Activated CD8-positive, alpha-beta T cell treated with anti-CD3 and anti-CD28 coated beads for 36 hours (primary cell): ENCODE measurements around the gene CDCA8. TPM values are rescaled to one million over a fixed set of nuclear protein-coding genes. Genes with fewer than 3 reads are reported as not detected.

ENCODE experiments used
- ATAC-seq: fragments of 200-7000 bp; cut with Tn5 transposase; one replicate; pipeline ENCODE4 v1.10.0; 2021; ENCODE audit warnings: mild to moderate bottlenecking, moderate library complexity
- CTCF ChIA-PET: fragments of 350-600 bp; sonication (Branson Sonifier 250); formaldehyde crosslinking; loops from one replicate; lab custom pipeline; 2021; ENCODE audit warnings: antibody characterized with exemption; lab: Charles Lee
- POLR2A ChIA-PET: fragments of 350-600 bp; sonication (Branson Sonifier 250); formaldehyde crosslinking; loops from one replicate; lab custom pipeline; 2021; ENCODE audit warnings: antibody characterized with exemption; lab: Charles Lee
- DNase-seq: peaks from one replicate; pipeline ENCODE4 v3.0.0-alpha.2; 2020
- H3K27ac Mint-ChIP-seq: one replicate; pipeline ENCODE4 v1.8.0; 2021; ENCODE audit warnings: mild to moderate bottlenecking, mixed read lengths
- H3K27me3 Mint-ChIP-seq: one replicate; pipeline ENCODE4 v1.8.0; 2021; ENCODE audit warnings: mixed read lengths
- H3K36me3 Mint-ChIP-seq: one replicate; pipeline ENCODE4 v1.8.0; 2021; ENCODE audit warnings: low read depth, mixed read lengths
- H3K4me1 Mint-ChIP-seq: one replicate; pipeline ENCODE4 v1.8.0; 2021; ENCODE audit warnings: low read depth, mixed read lengths
- H3K4me3 Mint-ChIP-seq: one replicate; pipeline ENCODE4 v1.8.0; 2021; ENCODE audit warnings: mild to moderate bottlenecking, moderate library complexity, mixed read lengths
- H3K9me3 Mint-ChIP-seq: one replicate; pipeline ENCODE4 v1.8.0; 2021; ENCODE audit warnings: mixed read lengths
- intact Hi-C: fragments of 100-400 bp; cut with micrococcal nuclease; formaldehyde crosslinking; loops from one replicate; pipeline ENCODE4 v1.10.0; 2022
- total RNA-seq, 2 experiments: library from RNA; stranded (reverse); gene quantifications; one replicate each; pipeline ENCODE4 v1.2.3, GENCODE V29; 2021
- TF ChIP-seq, protein P1 (sequence below): fragments of 200-600 bp; IDR thresholded peaks from one replicate; pipeline ENCODE4 v1.8.0; 2022; ENCODE audit warnings: antibody characterized with exemption, mild to moderate bottlenecking

CDCA8 gene
- total RNA-seq, 2 experiments from 2014 or later = 53.7 to 56.0 TPM

DNA sequence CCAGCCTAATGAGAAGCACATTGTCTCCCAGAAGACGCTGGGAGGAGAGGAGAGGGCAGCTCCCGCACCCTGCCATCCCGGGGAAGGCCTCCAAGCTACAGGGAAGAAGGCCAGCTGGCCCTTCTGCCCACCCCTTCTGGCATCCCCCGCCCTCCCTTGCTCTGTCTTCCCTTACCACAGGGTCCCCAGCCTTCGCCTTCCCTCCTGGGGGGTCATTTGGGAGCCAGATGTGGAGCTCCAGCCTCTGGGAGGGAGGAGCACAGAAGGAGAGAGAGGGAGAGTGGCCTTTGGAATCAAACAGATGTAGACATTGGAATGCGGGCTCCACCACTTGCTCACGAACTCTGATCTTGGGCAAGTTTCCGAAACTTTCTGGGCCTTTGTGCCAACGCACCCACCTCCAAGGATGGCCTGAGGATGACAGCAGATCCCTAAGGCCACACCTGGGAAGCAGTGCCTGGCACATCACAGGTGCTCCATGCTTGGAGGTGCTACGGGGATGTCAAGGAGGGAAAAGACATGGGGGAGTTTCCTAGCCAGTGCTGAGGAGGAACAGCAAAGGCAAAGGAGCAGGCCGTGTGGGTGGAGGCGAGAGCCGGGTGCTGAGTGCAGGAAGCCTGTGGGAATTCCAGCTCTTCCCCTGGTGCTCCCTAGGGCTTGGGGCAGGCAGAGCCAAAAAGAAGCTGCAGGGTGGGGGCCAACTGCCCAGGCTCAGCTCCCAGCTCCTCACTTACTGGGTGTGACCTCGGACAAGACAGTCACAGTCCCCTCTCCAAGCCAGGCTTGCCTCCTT, 34.5 kb upstream of the CDCA8 start:
- peaks cover 5% of the 10 kb centered on the region for H3K27me3 Mint-ChIP-seq
- ATAC-seq = no peak
- ChIA-PET POLR2A (no interaction called here), CTCF (no interaction called here)
- H3K36me3 Mint-ChIP-seq = no peaks in the 10 kb centered on the region
- DNase-seq = no peak
- H3K4me3 Mint-ChIP-seq = no peak overlapping the region
- TF ChIP-seq, protein P1, sequence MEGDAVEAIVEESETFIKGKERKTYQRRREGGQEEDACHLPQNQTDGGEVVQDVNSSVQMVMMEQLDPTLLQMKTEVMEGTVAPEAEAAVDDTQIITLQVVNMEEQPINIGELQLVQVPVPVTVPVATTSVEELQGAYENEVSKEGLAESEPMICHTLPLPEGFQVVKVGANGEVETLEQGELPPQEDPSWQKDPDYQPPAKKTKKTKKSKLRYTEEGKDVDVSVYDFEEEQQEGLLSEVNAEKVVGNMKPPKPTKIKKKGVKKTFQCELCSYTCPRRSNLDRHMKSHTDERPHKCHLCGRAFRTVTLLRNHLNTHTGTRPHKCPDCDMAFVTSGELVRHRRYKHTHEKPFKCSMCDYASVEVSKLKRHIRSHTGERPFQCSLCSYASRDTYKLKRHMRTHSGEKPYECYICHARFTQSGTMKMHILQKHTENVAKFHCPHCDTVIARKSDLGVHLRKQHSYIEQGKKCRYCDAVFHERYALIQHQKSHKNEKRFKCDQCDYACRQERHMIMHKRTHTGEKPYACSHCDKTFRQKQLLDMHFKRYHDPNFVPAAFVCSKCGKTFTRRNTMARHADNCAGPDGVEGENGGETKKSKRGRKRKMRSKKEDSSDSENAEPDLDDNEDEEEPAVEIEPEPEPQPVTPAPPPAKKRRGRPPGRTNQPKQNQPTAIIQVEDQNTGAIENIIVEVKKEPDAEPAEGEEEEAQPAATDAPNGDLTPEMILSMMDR = no peak
- H3K4me1 Mint-ChIP-seq = no peaks in the 10 kb centered on the region
- intact Hi-C loops = no loop called here
- H3K27ac Mint-ChIP-seq = no peak overlapping the region
- no peaks in the 10 kb centered on the region for H3K9me3 Mint-ChIP-seq

GRCh38 chr1:37658486-37658885, 33.8 kb upstream of the CDCA8 start:
- no peak overlapping the region for H3K27ac Mint-ChIP-seq
- H3K4me1 Mint-ChIP-seq = no peaks in the 10 kb centered on the region
- TF ChIP-seq, protein P1 = no peak
- H3K27me3 Mint-ChIP-seq = peaks cover 5% of the 10 kb centered on the region
- intact Hi-C loops = no loop called here
- DNase-seq (no peak), ATAC-seq (no peak)
- no peak overlapping the region for H3K4me3 Mint-ChIP-seq
- H3K9me3 Mint-ChIP-seq = no peaks in the 10 kb centered on the region
- CTCF ChIA-PET = no interaction called here
- POLR2A ChIA-PET = no interaction called here
- no peaks in the 10 kb centered on the region for H3K36me3 Mint-ChIP-seq

DNA sequence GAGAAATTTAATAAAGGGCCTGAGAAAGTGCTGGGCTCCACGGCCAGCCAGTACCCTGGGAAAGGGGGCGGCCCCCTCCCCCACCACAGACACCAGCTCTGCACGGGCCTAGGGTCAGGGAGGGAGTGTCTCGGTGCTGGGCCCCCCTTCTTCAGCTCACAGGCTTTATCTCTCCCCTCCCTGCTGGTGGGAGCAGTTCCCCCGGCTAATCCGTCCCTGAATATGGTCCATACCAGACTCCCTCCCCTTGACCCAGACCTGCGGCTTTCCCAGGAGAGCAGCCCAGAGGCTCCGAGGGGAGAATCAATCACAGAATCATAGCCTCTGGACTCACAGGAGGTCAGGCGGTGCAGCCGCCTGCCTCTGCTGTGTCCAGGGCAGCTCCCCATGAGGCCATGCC, 31.7 kb upstream of the CDCA8 start:
- Mint-ChIP-seq H3K36me3 (no peaks in the 10 kb centered on the region), H3K27me3 (peaks cover 5% of the 10 kb centered on the region), H3K4me1 (no peaks in the 10 kb centered on the region), H3K9me3 (no peaks in the 10 kb centered on the region), H3K4me3 (no peak overlapping the region), H3K27ac (no peak overlapping the region)
- TF ChIP-seq, protein P1 = no peak
- ChIA-PET POLR2A (interaction anchor here (0.6 kb wide), 1 partner anchor 122 kb away, joined by 3 read pairs; no protein-coding TSS in a partner anchor), CTCF (interaction anchor here (1.0 to 2.0 kb wide), 3 partner anchors 10 to 57 kb away, joined by 3 to 7 read pairs (median 4); no protein-coding TSS in a partner anchor)
- ATAC-seq (no peak), DNase-seq (no peak)
- intact Hi-C loops = no loop called here

- ChIA-PET POLR2A (no interaction called here), CTCF (interaction anchor here (1.5 to 2.0 kb wide), 2 partner anchors 9 to 20 kb away, joined by 3 to 7 read pairs; no protein-coding TSS in a partner anchor)
- no peak overlapping the region for H3K4me3 Mint-ChIP-seq
- intact Hi-C loops = no loop called here
- H3K4me1 Mint-ChIP-seq = no peaks in the 10 kb centered on the region
- no peaks in the 10 kb centered on the region for H3K9me3 Mint-ChIP-seq
- ATAC-seq (no peak), DNase-seq (no peak)
- peaks cover 5% of the 10 kb centered on the region for H3K27me3 Mint-ChIP-seq
- TF ChIP-seq, protein P1 = no peak
- H3K27ac Mint-ChIP-seq = no peak overlapping the region
- H3K36me3 Mint-ChIP-seq = no peaks in the 10 kb centered on the region
Observed at GRCh38 chr1:37661401-37661800, 30.9 kb upstream of the CDCA8 start.
